Ishikawa (cell line): Measurements from ENCODE around the gene CEP104.

Source experiments
- CEBPB ChIP-seq: IDR thresholded peaks from 2 replicates; pipeline ENCODE4 v1.6.1; 2012
- CREB1 ChIP-seq: IDR thresholded peaks from 2 replicates; pipeline ENCODE4 v1.6.1; 2012; ENCODE audit warnings: low read depth
- EGR1 ChIP-seq: IDR thresholded peaks from 2 replicates; pipeline ENCODE4 v1.6.1; 2012
- EP300 ChIP-seq: IDR thresholded peaks from 2 replicates; pipeline ENCODE4 v1.6.1; 2012; ENCODE audit warnings: borderline replicate concordance
- FOXM1 ChIP-seq: IDR thresholded peaks from 2 replicates; pipeline ENCODE4 v1.6.1; 2012; ENCODE audit warnings: low read depth, borderline replicate concordance
- MAX ChIP-seq: IDR thresholded peaks from 2 replicates; pipeline ENCODE4 v1.6.1; 2012
- NFIC ChIP-seq: IDR thresholded peaks from 2 replicates; pipeline ENCODE4 v1.6.1; 2012
- RAD21 ChIP-seq: IDR thresholded peaks from 2 replicates; pipeline ENCODE4 v1.6.1; 2012; ENCODE audit warnings: low read depth
- REST ChIP-seq: IDR thresholded peaks from 2 replicates; pipeline ENCODE4 v1.6.1; 2012; ENCODE audit warnings: low read depth, mild to moderate bottlenecking
- TAF1 ChIP-seq: IDR thresholded peaks from 2 replicates; pipeline ENCODE4 v1.6.1; 2012; ENCODE audit warnings: low read depth, mild to moderate bottlenecking
- TCF12 ChIP-seq: IDR thresholded peaks from 2 replicates; pipeline ENCODE4 v1.6.1; 2012; ENCODE audit warnings: low read depth
- TEAD4 ChIP-seq: IDR thresholded peaks from 2 replicates; pipeline ENCODE4 v1.6.1; 2012
- USF1 ChIP-seq: IDR thresholded peaks from 2 replicates; pipeline ENCODE4 v1.6.1; 2012
- YY1 ChIP-seq: IDR thresholded peaks from 2 replicates; pipeline ENCODE4 v1.6.1; 2012; ENCODE audit warnings: low read depth
- ZBTB7A ChIP-seq: IDR thresholded peaks from 2 replicates; pipeline ENCODE4 v1.6.1; 2012; ENCODE audit warnings: low read depth

CEP104 gene

DNA sequence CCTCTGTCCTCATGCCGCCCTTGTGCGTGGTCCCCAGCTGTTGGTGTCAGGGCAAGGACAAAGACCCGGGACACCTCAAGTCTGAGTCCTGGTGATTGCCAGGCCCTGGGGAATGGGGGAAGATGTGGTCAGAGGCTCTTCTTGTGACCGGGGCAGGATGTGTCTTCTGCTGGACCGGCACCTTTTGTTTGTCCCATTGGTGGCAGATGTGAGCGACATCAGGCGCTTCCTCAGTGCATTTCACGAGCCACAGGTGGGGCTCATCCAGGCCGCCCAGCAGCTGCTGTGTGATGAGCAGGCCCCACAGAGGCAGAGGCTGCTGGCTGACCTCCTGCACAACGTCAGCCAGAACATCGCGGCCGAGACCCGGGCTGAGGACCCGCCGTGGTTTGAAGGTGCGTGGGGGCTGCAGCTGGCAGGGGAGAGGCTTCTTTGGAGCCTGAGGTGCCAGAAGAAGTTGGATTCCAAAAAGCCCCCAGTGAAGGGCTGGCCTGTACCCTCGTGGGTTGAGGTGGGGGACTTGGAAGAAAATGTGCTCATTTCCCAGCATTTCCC lies 8.7 kb upstream of the CEP104 start:
- TF ChIP-seq CEBPB, result no peak
- no peak for TF ChIP-seq TAF1
- TF ChIP-seq CREB1, result no peak
- no peak for TF ChIP-seq FOXM1

DNA sequence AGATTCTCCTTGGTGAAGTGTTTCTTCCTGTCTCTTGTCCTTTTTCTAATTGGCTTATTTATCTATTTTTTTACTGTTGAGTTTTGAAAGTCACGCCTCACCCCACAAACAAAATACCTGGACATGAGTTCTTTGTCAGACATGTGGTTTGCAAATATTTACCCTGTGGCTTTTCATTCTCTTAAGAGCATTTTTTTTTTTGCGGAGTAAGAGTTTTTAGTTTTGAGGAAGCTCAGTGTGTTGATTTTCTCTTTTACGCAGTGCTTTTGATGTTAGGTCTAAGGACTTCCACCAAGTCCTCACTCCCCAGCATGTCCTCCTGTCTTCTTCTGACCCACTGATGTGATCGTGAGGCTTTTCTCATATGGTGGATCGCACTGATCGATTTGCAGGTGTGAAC lies 7.9 kb upstream of the CEP104 start:
- TF ChIP-seq REST (no peak), YY1 (no peak), TAF1 (no peak), FOXM1 (no peak), CREB1 (no peak), RAD21 (no peak), ZBTB7A (no peak), TEAD4 (no peak), MAX (no peak), EGR1 (no peak), CEBPB (no peak), NFIC (no peak), TCF12 (no peak), USF1 (no peak), EP300 (no peak)

DNA sequence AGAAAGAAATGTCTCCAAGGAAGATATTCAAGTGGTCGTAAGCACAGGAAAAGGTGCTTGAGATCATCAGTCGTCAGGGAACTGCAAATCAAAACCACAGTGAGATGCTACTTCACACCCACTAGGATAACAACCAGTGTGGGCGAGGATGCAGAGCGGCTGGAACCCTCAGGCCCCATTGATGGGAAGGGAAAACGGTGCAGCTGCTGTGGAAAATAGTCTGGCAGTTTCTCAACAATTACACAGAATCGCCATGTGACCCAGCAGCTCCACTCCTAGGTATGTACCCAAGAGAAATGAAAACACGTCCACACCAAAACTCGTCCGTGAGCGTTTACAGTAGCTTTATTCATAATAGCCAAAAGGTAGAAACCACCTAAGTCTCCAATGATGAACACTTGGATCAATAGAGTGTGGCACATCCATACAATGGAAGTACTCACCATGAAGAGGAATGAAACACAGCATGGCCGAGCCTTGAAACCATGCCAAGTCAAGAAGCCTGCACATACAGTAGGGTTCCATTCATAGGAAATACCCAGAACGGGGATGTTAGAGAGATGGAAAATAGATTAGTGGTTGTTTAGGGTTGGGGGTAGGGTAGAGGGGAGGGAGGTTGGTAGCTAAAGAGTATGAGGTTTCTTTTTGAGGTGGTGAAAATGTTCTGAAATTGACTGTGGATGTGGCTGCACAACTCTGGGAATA lies 6.4 kb upstream of the CEP104 start:
- TF ChIP-seq EGR1 (no peak), CREB1 (no peak), TAF1 (no peak), TEAD4 (no peak), ZBTB7A (no peak), EP300 (no peak), FOXM1 (no peak), YY1 (no peak)

GRCh38 chr1:3858231-3858981 lies 1.4 kb upstream of the CEP104 start:
- TF ChIP-seq MAX (peak; percentile 97), USF1 (peak; percentile 63; the same call in 1 of the 2 replicates), RAD21 (peak; percentile 19; the same call in 1 of the 2 replicates), EGR1 (no peak), NFIC (peak; percentile 48), REST (no peak)

DNA sequence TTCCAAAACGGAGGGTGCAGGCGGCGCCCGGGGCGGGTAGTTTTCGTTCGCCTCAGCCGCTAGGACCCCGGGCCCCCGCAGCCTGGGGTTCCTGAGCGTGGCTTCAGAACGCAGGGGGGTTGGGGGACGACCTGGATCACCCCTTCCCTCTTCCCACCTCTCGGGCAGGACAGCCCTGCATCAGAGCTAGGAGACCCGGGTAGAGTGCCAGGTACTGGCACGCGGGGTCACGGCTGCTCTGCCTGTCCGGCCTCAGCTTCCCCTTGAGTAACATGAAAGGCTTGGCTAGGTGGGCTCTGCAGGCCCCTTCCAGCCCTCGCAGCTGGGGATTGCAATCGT lies 749 bp upstream of the CEP104 start:
- no peak for TF ChIP-seq YY1
- TF ChIP-seq ZBTB7A, result 0 out of 2 replicates have a peak, but pooled peaks have one; percentile 17
